BJ (cell line): ENCODE data around the gene TRIM17. TPM values are rescaled to one million over a fixed set of nuclear protein-coding genes. Genes with fewer than 3 reads are reported as not detected.

Experiments
- CTCF ChIA-PET: fragments of 350-600 bp; formaldehyde crosslinking; extraction: SDS; loops from one replicate; lab custom pipeline; 2021; ENCODE audit warnings: antibody characterized with exemption, inconsistent platforms; lab: Yijun Ruan, JAX
- POLR2A ChIA-PET: fragments of 300-600 bp; sonication (Branson Sonifier 250); formaldehyde crosslinking; extraction: SDS; loops from one replicate; lab custom pipeline; 2021; ENCODE audit warnings: antibody characterized with exemption; lab: Charles Lee
- DNase-seq: peaks from one replicate; pipeline ENCODE4 v3.0.0-alpha.2; 2011; ENCODE audit warnings: low read depth
- H3K27me3 ChIP-seq: 2 replicates; pipeline ENCODE4 v1.6.0; 2011; ENCODE audit warnings: low read length; ENCODE audit not compliant: control insufficient read depth, insufficient read depth
- H3K36me3 ChIP-seq: 2 replicates; pipeline ENCODE4 v1.5.1; 2011; ENCODE audit warnings: low read length; ENCODE audit not compliant: control insufficient read depth, insufficient read depth
- H3K4me3 ChIP-seq: 2 replicates; pipeline ENCODE4 v1.5.1; 2011; ENCODE audit warnings: low read depth, mild to moderate bottlenecking, control low read depth, low read length
- polyA plus RNA-seq: library from polyadenylated mRNA; depleted of rRNA; stranded (reverse); fragments of >200 nt; gene quantifications from 2 replicates; pipeline ENCODE4 v1.2.3, GENCODE V29; 2011
- TF ChIP-seq, protein P1 (sequence below): IDR thresholded peaks from 2 replicates; pipeline ENCODE4 v1.5.1; 2011; ENCODE audit warnings: low read depth, mild to moderate bottlenecking, control low read depth, inconsistent platforms, low read length, moderate library complexity; ENCODE audit not compliant: insufficient read depth

Gene TRIM17
- polyA plus RNA-seq, 1 experiment: 0.55 TPM

DNA sequence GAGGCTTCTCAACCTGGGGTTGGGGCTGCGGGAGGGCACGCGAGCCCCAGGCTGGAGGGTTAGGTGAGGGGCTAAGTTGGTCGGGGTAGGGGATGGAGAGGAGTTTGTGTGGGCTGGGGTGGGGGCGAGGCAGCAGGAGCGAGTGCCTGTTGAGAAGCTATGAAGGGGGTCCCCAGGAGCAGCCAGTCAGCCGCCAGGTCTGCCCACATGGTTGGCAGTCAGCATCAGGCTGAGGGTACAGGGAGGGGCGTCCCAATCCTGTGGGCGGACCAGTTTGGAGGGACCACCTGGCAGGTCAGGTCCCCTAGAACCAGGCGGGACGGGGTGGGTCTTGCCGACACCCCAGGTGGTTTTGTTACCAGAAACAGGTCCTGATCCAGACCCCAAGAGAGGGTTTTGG, 400 bp upstream of the TRIM17 start:
- ChIA-PET CTCF (no interaction called here), POLR2A (no interaction called here)
- H3K27me3 ChIP-seq: no peaks in the 10 kb centered on the region
- H3K4me3 ChIP-seq: peak overlapping the region; percentile 50
- DNase-seq: no peak
- H3K36me3 ChIP-seq: no peaks in the 10 kb centered on the region; the same call in 1 of the 2 replicates
- TF ChIP-seq, protein P1, sequence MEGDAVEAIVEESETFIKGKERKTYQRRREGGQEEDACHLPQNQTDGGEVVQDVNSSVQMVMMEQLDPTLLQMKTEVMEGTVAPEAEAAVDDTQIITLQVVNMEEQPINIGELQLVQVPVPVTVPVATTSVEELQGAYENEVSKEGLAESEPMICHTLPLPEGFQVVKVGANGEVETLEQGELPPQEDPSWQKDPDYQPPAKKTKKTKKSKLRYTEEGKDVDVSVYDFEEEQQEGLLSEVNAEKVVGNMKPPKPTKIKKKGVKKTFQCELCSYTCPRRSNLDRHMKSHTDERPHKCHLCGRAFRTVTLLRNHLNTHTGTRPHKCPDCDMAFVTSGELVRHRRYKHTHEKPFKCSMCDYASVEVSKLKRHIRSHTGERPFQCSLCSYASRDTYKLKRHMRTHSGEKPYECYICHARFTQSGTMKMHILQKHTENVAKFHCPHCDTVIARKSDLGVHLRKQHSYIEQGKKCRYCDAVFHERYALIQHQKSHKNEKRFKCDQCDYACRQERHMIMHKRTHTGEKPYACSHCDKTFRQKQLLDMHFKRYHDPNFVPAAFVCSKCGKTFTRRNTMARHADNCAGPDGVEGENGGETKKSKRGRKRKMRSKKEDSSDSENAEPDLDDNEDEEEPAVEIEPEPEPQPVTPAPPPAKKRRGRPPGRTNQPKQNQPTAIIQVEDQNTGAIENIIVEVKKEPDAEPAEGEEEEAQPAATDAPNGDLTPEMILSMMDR: no peak

DNA sequence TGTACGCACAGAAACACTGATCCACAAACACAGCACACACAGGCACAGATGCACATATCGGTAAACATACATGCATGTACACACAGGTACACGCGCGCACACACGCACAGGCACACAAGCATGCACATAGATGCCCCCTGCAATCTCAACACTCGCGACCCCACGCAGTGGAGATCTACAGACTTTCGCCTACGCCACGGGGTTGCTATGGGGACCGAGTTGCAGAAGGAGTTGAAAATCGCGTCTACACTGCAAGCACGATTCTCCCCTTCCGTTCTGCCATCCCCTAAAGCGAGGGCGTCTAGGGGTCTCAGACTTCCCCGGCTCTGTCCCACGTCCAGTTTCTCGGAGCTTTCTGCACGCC, 826 bp downstream of the TRIM17 start:
- ChIA-PET CTCF (interaction anchor here (1.1 kb wide), 1 partner anchor 279 kb away, joined by 3 read pairs; no protein-coding TSS in a partner anchor), POLR2A (interaction anchor here (0.6 kb wide), 1 partner anchor 9 kb away, joined by 3 read pairs; the partner anchor contains the start of gene TRIM11)
- peak overlapping the region; percentile 50 for H3K4me3 ChIP-seq
- H3K27me3 ChIP-seq: no peaks in the 10 kb centered on the region
- TF ChIP-seq, protein P1: no peak
- H3K36me3 ChIP-seq: peaks cover 2% of the 10 kb centered on the region; the same call in 1 of the 2 replicates
- DNase-seq: no peak

DNA sequence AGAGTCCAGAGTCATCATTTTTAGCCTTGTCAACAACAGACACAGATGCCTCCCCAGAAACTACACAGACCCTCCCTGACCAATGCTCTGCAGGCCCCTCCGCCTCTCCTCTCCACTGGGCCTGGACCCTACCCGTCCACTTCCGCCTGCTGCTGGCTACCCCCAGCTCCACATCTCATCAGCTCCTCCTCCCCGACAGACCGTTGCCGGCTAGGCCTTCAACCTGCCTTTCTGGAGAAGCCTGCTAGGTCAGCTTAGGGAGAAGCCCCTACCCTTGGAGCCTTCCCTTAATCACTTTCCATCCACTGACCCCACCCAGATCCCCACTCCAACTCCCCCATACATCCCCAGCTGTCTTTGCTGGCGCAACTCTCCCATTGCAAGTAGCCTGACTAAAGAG, 1.4 kb downstream of the TRIM17 start:
- TF ChIP-seq, protein P1: no peak
- Histone ChIP-seq H3K27me3 (no peaks in the 10 kb centered on the region), H3K4me3 (no peak overlapping the region), H3K36me3 (peaks cover 8% of the 10 kb centered on the region)
- no peak for DNase-seq
- CTCF ChIA-PET: interaction anchor here (1.1 kb wide), 1 partner anchor 279 kb away, joined by 3 read pairs; no protein-coding TSS in a partner anchor
- POLR2A ChIA-PET: no interaction called here

DNA sequence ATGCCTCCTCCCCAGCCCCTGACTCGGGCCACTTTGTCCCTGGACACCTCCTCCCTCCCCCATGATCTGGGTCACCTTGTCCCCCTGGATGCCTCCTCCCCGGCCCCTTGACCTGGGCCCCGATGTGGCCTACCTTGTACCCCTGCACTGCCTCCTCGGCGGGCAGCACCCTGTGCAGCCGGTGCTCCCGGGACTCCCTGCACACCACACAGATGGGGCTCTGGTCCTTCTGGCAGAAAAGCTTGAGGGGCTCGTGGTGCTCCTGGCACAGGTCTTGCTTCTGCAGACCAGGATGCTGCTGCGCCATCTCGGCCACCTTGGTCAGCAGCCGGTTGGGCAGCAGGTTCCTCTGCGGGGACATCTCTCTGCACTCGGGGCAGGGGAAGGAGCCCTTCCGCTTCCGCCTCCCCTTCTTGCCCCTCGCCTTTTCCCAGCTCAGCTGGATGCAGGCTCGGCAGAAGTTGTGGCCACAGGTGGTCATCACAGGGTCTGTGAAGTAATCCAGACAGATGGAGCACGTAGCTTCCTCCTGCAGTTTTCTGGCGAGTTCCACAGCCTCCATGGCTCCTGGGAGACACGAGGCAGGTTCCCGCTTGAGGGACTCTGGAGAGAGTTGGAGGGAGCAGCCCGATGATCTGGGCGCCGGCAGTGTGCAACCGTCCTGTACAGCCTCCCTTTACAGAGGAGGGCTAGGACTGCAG, 2.0 kb downstream of the TRIM17 start:
- Histone ChIP-seq H3K36me3 (peaks cover 9% of the 10 kb centered on the region), H3K27me3 (no peaks in the 10 kb centered on the region), H3K4me3 (no peak overlapping the region)
- ChIA-PET CTCF (interaction anchor here (1.1 kb wide), 1 partner anchor 278 kb away, joined by 3 read pairs; no protein-coding TSS in a partner anchor), POLR2A (no interaction called here)
- TF ChIP-seq, protein P1: no peak
- DNase-seq: no peak

DNA sequence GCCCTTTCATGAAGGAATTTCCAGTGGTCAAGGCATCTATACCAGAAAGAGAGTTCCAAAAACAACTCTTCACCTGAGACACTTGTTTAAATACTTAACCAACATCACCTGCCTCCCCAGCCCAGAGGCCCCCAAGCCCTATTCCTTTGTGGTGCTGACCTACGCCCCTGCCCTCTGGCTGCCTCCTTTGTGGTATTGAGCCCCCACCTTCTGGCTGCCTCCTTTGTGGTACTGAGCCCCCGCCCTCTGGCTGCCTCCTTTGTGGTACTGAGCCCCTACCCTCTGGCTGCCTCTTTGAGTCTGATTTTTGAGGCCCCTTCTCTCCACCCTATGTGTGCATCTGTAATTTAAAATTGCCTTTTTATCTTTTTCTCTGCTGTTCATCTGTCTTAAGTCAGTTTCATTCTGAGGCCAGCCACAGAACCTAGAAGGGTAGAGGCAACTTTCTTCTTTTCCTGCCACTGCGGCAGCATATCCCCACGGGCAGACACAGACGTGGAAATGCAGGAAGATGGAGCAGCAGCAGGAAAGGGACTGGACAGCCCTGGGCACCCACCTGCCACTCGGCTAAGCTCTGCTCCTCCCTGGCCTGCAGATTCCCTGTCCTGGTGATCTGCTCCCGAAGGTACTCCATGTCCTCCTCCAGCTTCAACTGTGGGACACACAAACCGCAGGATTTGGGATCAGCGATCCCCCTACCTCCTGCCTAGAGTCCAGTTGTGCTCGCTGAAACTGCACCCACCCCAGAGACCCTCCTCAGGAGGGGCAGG, 3.2 kb downstream of the TRIM17 start:
- CTCF ChIA-PET: no interaction called here
- TF ChIP-seq, protein P1: no peak
- Histone ChIP-seq H3K27me3 (no peaks in the 10 kb centered on the region), H3K4me3 (no peak overlapping the region), H3K36me3 (peaks cover 9% of the 10 kb centered on the region)
- POLR2A ChIA-PET: no interaction called here
- no peak for DNase-seq
